Measurements from ENCODE around the gene STX4.

GRCh38 chr16:31009894-31010584 is 23.3 kb upstream of the STX4 start:
- TF ChIP-seq YY1 (IDR thresholded peaks at IDR 0.05; ENCODE audit: insufficient read depth, insufficient read length) (no peak), ZNF274 (IDR thresholded peaks at IDR 0.05; ENCODE audit: low read depth, low read length) (no peak)

Measured in NT2/D1 (cell line).